NOMO-1 (cell line): Measurements from ENCODE around the gene CCNQ.
A peak's percentile ranks its signal among the peaks of the same experiment; 100 is the strongest.

Experiments
- DNase-seq, 2 experiments: peaks; one replicate each; lab custom pipeline; 2025; ENCODE audit not compliant: unreplicated experiment in 2 of 2; lab: John Stamatoyannopoulos, UW

Gene CCNQ

DNA sequence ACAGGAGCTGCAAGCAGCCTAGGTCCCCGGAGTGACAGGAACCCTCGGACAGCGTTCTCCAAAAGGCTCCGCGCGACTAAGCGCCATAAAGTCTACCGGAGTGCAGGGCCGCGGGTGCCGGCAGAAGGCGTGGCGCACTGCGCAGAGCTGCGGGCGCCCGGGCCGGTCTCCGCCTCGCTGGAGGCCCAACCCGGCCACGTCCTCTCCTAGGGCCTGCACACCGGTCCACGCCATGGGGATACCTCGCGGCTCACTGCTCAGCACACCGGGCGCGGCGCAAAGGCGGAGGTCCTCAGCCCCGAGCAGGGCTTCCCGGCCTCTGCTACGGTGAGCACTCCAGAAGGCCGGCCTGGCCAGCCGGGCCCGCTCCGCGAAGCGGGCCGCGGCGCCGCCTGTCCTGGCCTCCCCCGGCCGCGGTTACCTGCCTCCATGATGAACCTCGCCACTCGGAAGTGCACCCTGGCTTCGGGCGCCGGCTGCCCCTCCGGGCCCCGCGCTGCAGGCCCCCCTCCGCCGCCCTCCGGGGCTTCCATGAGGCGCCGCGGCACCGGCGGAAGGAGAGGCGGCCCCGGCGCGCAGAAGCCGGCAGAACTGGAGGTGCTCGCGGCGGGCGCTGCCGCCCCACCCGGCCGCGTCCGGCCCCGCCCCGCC lies at the start of gene CCNQ:
CCNQ (minus strand) TSS at position 599 of the 651 bp plus-strand sequence; CDS start at position 533, 66 bp downstream.
- peak; percentile 8 to 9 for DNase-seq

DNA sequence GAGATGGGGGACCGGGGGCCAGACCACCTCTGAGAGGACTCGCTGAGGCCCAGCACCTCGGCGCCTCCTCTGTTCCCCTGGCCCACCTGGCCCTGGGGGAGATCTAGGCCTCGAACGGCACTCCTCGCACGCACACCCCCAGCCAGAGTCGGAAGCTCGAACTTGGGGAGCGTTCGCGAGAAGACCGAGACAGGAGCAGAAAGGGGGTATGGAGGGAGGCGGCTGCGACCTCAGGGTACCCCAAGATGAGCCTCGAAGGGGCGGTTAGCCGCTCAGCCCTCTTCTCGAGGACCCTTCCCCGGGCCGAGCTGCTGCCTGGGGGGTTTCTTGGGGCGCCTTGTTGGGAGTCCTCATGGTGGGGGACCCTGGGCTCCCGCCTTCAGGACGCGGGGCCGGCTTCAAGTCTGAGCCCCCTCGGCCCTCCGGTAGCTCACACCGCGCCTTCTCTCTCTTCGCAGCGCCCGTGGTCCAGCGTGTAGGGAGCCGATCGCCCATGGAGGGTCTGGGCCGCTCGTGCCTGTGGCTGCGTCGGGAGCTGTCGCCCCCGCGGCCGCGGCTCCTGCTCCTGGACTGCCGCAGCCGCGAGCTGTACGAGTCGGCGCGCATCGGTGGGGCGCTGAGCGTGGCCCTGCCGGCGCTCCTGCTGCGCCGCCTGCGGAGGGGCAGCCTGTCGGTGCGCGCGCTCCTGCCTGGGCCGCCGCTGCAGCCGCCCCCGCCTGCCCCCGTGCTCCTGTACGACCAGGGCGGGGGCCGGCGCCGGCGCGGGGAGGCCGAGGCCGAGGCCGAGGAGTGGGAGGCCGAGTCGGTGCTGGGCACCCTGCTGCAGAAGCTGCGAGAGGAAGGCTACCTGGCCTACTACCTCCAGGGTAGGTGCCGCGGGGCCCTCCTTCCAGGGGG lies 48.8 kb upstream of the CCNQ start:
- no peak for DNase-seq

DNA sequence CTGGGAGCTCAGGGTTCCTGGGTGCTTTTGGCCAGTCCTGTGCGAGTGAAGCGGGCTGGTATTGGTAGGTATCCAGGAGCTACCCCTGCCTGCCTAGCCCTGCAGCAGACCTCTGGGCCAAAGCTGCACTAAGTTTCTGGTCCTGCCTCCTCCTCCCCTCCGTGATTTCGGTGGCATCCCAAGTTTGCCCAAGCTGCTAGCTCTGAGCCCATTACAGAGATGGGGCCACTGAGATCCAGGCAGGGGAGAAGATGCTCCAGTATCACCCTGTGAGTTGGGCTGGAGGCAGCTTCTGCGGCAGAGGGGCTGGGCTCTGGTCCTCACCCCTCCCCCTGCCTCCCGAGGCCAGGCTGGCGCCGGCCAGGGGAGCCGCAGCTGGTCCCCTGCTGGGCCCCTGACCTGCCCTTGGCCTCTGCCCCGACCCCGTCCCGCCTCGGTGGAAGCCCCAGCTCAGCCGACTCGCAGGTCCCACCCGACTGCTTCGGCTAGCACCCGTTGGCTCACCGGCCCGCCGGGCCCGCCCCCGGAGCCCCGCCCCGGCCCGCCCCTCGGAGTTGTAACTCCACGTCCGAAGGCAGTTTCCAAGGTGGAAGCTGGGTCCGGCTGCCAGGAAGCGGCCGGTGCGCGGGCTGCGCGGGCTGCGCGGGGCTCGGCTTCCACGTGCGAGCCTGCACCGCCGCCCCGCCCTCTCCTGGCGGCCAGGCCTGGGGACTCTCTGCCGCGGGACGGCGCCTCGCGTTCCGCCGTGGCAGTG lies 47.9 kb upstream of the CCNQ start, which contains the start of gene DUSP9:
DUSP9 (plus strand) TSS at position 584 of the 754 bp plus-strand sequence. CDS start 751 bp downstream, outside the sequence.
- peak; percentile 8 to 18 for DNase-seq

DNA sequence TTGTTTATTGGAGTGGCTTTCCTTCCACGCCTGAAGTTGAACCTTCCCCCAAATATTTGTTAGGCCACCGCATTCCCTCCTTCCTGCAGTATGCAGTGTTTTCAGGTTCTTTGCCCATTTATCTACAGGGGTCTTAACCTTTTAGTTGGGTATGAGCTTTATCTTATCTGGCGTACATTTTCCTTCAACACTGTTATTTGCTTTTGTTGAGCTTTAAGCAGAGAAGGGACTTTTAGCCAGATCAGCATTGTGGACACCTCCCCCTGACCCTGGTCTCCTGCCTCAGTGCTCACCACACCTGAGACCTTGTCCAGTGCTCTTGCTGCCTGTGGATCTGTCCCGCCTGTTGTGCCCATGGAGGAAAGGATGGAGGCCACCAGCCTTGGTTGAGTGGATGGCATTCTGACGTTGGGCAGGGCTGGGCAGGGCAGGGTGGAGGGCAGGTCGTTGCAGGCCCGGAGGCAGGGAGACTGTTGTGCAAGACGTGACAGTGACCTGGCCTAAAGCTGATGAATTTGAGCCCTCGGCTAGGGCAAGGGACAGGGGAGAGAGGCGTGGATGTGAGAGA lies 47.1 kb upstream of the CCNQ start:
- DNase-seq: no peak

DNA sequence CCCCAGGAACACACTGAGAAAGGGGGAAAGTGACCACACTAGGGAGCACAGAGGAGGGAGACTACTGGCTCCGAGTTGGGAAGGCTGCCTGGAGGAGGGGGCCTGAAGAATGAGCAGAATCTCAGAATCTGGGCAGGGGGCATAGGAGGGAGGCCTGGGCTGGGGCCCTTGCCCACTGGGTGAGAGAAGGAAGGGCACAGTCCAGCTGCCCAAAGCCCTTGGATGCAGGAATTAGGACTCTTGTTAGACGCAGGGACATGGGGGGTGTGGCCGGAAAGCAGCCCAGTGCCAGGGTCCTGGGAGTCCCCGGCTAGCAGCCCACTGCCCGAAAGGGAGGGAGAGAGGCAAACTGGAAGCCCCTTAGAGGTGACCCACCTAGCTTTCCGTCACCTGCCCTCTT lies 46.2 kb upstream of the CCNQ start:
- DNase-seq: no peak

DNA sequence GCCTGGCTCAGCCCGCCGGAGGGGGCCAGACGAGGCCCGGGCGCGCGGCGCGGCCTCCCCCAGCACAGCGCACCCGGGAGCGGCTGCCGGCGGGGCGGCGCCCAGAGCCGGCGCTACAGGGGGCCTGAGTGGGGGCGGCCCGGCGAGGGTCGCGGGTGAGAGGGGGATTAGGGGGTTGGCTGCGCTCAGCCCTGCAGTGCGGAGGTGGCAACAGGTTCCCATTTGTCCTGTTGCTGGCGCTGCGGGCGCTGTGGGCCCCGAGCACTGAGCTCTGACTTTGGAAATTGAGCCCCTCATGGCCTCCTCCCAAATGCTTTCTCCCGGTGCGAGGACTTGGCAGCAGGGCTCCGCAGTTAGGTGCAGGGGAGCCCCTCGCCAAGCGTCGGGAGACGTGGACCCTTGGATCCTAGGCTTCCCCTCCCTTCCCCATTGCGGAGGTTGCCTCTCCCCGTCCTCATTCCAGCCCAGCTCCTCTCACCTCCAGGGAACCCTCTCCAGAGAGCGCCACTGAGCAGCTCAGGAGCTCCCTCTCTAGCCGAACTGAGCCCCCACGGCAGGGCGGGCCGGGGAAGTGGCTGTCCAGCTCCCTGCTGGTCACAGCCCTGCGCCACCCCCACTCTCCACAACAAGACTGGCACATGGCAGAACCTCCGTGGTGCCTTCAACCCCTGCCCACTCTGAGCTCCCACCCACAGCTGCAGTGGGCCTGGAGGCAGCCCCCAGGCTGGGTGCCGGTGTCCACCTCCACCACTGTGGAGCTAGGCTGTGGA lies 45.6 kb upstream of the CCNQ start:
- no peak for DNase-seq

DNA sequence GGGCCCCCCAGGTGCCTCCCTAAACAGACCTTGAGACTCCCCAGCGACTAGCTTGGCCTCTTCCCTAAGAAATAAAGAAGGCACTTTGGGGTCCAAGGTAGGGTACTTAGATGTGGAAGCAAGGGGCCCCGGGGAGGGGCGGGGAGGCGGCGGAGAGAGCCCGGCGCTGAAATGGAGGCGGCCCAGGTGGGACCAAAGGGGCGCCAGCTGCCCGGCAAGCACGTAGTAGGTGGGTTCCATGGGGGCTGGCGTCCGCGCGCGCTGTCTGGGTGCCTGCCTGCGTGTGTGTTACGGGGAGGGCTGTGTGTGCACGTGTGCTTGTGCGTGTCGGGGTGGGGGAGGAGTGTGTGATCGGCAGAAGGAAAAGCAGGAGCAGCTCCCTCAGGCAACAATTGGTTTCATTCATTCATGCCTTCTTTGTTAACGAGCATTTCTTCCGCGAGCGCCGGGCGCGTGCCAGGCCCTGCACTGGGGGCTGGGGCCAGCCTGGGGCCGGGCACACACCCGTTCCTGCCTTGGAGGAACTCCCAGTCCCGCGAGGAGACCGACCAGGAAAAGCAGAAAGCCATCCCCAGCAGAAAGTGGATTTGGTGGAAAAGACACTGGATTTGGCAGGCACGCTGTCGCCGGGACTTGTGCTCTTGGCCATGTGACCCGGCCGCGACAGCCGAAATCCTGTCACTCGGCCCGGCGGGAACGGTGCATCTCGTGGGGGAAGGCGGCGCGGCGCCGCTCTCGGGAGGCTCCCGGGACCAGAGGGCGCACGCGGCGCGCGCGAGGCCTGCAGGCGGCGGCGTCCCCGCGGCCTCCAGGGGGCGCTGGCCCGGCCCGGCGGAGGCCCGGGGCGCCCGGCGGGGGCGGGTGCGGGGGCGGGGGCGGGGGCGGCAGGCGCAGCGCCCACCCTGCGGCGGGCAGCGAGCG lies 44.8 kb upstream of the CCNQ start:
- DNase-seq: no peak

DNA sequence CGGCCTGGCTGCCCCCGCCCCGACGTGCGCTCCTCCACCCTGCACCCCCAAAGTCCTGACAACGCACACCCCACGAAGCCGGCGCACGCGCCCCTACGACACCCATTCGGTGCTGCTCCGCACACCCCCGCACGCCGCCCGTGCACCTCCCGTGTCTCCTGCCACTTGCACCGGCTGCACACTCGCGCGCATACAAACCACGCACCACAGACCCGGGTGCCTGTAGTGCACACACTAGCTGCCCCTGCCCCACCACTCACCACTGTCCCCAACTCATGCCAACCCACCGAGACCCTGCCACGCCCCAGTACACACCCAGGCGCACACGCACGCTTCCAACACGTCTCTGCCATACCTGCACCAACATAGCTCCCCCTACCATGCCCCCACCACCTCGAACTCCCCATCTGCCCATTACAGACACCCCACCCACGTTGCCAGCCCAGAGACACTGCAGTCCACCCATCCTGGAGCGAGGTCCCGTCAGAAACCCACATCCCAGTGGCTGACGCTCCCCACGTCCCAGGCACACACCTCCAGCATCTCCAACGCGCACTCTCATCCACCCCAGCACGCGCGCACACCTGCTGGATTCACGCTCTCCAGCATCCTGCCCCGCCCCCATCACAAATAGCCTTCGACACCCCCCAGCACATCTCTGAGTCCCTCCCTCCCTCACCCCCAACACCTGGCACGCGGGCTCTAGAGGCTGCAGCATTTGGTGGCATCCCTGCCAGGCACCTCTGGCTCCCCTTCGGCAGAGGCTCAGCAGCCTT lies 43.9 kb upstream of the CCNQ start:
- DNase-seq: no peak

DNA sequence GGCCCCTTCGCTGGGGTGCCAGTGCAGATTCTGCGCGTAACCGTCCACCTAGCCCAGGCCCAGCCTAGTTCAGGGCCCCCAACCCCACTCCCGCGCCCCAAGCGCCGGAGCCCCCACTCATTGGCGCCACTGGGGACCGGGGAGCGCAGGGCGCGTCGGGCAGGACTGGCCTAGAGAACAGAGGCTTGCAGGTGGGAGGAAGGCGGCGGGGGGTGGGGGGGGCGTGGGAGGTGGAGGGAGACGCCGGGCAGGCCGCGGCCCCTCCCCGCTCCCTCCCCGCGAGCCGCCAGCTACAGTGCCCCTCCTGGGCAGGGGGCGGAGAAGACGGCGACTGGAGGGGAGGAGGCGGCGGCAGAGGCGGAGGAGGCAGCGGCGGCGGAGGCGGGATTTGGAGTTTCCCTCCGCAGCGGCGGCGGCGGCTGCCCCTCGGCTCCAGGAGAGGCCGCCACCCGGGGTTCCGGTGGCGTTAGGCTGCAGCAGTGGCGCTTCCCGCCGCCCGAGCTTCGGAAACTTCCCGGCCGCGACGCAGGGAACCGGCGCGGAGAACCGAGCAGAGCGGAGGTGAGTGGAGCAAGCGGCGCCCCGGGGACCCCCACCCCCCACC lies 43.2 kb upstream of the CCNQ start:
- no peak for DNase-seq

DNA sequence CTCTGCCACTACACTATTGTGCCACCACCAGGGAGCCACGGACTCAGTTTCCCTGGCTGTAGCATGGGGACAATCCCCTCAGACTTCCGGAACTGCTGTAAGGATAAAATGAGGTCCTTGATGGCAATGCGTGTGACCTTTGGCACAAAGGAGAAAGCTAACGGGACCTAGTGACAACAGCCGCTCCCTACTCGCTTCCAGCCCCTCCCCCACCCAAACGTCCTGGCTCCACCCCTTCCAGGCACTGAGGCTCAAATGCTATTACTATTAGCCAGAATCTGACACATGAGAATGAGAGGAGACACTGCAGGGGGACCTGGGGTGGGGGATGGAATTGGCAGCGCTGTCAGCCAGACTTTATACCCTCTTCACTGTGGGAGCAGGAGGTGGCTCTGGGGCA lies 42.7 kb upstream of the CCNQ start:
- no peak for DNase-seq

DNA sequence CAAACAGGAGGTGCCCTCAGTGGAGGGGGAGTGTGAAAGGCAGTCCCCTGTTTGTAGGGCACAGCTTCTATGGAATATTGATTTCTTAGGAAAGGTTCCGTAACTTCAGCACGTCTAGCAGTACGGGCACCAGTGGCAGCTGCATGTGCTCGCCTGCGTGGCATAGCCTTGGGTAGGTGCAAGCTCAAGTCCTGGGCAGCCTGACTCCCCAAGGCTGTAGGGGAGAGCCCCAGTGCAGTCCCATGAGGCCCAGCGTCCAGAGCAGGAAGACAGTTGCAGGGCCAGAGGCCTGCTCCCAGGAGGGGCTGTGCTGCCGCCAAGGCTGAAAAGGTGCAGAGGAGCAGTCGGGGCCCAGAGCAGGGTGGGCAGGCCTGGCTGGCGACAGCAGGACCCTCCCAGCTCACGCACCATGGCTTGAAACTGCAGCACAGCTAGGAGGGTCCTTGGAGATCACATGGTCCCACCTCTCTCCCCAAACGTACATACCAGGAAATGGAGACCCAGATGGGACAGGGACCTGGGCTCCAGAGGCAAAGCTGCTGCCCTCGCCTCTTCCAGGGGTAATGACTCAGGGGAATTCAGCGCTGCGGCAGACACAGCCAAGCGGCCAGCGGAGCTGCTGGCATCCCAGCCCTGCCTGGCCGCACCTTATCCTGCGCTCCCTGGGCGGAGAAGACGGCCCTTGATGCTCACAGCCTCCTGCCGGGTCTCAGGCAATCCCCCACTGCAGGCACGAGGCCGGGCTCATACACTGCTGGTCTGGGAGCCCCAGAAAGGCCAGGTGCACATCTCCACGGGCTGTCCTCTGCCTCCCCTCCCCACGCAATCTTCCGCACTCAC lies 42.0 kb upstream of the CCNQ start:
- no peak for DNase-seq

DNA sequence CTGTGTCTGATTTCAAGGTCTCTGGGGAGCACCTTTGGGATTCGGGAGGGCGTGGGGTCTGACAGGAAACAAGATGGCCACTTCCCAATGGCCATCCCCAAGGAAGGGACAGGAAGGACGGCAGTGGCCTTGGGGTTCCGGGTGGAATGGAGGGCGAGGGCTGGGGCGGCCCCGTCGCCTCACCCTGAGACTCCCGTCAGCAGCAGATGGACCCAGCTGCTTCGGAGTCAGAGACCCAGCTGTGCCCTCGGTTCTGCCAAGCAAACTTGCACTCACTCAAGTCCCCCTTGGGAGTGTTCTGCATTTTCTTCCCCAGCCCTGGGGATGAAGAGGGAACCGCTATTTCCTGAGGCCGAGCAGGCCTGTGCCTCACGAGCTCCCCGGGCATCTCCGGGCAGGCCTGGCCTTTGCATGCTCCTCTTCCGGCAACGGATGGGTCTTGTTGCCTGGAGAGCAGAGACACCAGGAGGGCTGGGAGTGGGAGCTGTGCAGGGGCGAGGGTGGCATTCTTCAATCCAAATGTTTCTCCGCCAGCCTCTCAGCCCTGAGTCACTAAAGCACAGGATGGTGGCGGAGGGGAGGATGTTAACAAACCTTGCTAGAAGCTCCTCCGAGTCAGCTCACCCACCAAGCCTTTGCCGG lies 41.2 kb upstream of the CCNQ start:
- no peak for DNase-seq

DNA sequence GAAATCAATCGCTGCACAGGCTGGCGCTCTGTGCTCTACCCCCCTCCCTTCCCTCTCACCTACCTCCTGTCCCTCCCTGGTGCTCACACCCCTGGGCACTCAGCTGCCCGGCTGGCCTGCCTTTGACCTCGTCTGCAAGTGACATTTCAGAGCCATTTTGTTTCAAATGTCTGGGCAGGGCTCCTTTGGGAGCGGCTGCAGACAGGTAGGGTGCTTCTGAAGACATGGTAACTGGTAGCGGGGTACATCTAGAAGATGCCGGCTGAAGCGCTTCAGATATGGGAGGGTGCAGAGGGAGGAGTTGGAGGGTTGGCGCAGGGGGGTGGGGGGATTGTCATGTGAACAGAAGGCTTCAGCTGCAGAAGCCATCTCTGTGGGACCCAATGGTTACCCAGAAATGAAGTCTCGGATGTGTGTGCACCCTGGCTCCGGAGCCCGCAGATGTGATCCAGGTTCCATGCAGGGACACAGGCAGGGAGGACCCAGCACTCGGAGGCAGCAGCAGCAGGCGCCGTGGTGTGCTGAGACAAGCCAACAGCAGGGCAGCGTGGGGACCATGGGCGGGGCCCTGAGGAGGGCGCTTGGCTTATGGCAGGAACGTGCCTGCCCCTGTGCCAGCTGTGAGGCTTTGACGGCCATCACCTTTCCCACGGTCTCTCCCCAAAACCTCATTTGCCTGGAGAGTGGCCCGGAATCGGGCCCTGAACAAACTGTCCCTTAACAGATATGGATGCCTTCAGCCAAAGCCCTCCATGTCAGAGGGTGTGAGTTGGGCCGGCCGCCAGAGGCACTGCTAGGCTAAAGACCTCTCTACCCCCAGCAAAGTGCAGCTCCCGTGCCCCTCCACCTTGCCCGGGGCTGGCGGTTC lies 40.5 kb upstream of the CCNQ start:
- no peak for DNase-seq

DNA sequence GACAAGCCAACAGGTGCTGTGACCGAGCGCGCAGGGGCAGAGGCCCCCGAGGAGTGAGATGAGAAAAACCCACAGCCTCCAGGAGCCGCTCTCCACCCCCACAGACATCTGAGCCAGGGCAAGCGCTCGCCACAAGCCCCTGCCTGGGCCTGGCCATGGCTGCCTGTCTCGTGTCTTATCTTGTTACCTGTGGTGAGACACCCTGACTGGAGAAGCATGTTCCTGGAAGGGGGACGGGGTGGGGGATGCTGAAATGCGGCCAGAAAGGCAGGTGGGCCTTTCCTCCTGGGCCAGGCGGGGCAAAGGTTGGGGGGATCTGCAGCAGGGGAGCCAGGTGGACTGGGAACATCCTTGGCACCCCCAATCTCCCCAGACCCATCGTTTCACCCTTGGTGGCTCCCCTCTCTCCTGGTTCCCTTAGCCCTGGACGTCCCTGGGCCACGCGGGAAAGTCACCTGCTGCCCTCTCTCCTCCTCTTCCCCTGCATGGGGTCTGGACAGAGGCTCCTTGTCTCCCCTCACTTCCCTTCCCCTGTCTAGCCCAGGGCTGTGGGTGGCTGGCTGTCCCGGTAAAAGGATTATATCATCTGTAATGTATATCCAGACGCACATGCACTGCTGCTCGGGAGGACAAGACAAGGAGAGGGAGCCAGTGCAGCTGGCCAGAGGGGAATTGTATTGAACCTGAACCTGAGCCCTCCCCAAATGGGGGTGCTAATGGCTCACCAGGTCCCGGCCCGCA lies 39.7 kb upstream of the CCNQ start:
- DNase-seq: no peak

DNA sequence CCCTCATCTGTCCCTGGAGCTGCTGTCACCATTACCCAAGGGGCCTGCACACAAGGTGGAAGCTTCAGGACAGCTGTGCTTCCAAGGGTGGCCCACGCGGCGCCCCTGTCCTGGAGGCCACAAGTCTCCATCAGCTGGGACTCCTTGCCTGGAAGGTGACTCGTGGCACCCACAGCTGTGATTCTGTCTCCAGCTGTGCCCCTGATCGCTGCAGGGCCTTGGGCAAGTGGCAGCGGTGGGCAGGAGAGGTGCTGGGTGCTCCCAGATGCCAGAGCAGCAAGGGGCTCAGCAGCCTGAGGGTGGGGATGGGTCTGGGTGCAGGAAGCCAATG lies 39.1 kb upstream of the CCNQ start:
- no peak for DNase-seq
